ENCODE data around the gene GIT1. TPM values are rescaled to one million over a fixed set of nuclear protein-coding genes. Genes with fewer than 3 reads are reported as not detected.

The GIT1 gene
- total and polyA plus RNA-seq, 2 experiments from 2014 or later: 15.9 to 60.9 TPM

GRCh38 chr17:29577385-29578211, 11.8 kb downstream of the GIT1 start:
- no peaks in the 10 kb centered on the region for H3K9me3 Mint-ChIP-seq
- H3K4me2 ChIP-seq: no peak overlapping the region
- TF ChIP-seq REST (IDR thresholded peaks at IDR 0.05; ENCODE audit: unreplicated experiment) (no peak), ETS1 (IDR thresholded peaks at IDR 0.05) (no peak), JUNB (IDR thresholded peaks at IDR 0.05; ENCODE audit: unreplicated experiment) (no peak), ZNF114 (CRISPR knock-in tag; IDR thresholded peaks at IDR 0.05) (no peak), ZNF331 (CRISPR knock-in tag; IDR thresholded peaks at IDR 0.05; ENCODE audit: low read depth) (no peak), CREB1 (CRISPR knock-in tag; IDR thresholded peaks at IDR 0.05; ENCODE audit: low read depth) (no peak), POLR2AphosphoS5 (IDR thresholded peaks at IDR 0.05; ENCODE audit: low read depth) (no peak), STAT1 (IDR thresholded peaks at IDR 0.05; ENCODE audit: unreplicated experiment) (no peak), NANOG (IDR thresholded peaks at IDR 0.05; ENCODE audit: borderline replicate concordance) (no peak), CTCF (conservative IDR thresholded peaks at IDR 0.05; ENCODE audit: low read depth in 2 of 2) (no peak), ZNF462 (CRISPR knock-in tag; IDR thresholded peaks at IDR 0.05) (no peak)
- H3K36me3 Mint-ChIP-seq (ENCODE audit: low read depth): peaks cover 25% of the 10 kb centered on the region
- H3K9me2 ChIP-seq (ENCODE audit: insufficient read depth): no peaks in the 10 kb centered on the region
- peaks cover 10% of the 10 kb centered on the region for H3K27me3 Mint-ChIP-seq (ENCODE audit: insufficient read depth, low read depth, poor library complexity)
- no peaks in the 10 kb centered on the region; the same call in 1 of the 2 replicates for H3K36me3 ChIP-seq (ENCODE audit: insufficient read depth)
- H3K4me3 Mint-ChIP-seq: no peak overlapping the region
- H3K27ac ChIP-seq (ENCODE audit: low read depth): no peak overlapping the region
- H3K27ac Mint-ChIP-seq: no peak overlapping the region
- no peaks in the 10 kb centered on the region for H3K27me3 ChIP-seq (ENCODE audit: insufficient read depth)
- H4K20me1 ChIP-seq (replicated peaks; ENCODE audit: insufficient read depth): peaks cover 4% of the 10 kb centered on the region; the same call in 1 of the 2 replicates
- H3F3A ChIP-seq (replicated peaks; ENCODE audit: low read depth): 0 out of 2 replicates have a peak, but pooled peaks cover 9% of the 10 kb centered on the region
- H2AFZ ChIP-seq: no peak overlapping the region
- H3K4me1 ChIP-seq (ENCODE audit: insufficient read depth): peaks cover 4% of the 10 kb centered on the region; the same call in 1 of the 2 replicates
- peaks cover 13% of the 10 kb centered on the region; the same call in 2 of the 3 replicates for H3K4me1 Mint-ChIP-seq
- no peak overlapping the region for H3K4me3 ChIP-seq
- H3K79me2 ChIP-seq (replicated peaks; ENCODE audit: insufficient read depth): no peaks in the 10 kb centered on the region
- ATAC-seq (no peak), DNase-seq (ENCODE audit: low spot score) (no peak)

Data from GM23338 (cell line).